ENCODE measurements around the gene GOLM1.
"Not testable (repeated sequence)": the region's sequence is repeated elsewhere in the genome, so short reads cannot be mapped to it uniquely, and the experiment has no call there.

The GOLM1 gene

DNA sequence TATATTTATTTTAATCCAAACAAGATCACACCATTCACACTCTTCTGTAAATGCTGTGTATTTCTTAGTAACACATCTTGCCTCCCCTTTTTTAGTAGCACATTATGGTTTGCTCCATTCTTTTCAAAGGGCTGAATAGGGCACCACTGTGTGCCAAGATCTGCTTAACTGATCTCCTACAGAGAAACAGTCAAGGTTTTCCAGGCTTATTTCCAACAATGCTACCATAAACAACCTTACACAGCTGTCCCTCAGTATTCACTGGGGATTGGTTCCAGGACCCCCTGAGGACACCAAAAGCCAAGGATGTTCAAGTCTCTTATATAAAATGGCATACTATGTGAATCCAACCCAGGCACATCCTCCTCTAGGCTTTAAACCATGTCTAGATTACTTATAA, 16.5 kb downstream of the GOLM1 start:
- no peak for DNase-seq

DNA sequence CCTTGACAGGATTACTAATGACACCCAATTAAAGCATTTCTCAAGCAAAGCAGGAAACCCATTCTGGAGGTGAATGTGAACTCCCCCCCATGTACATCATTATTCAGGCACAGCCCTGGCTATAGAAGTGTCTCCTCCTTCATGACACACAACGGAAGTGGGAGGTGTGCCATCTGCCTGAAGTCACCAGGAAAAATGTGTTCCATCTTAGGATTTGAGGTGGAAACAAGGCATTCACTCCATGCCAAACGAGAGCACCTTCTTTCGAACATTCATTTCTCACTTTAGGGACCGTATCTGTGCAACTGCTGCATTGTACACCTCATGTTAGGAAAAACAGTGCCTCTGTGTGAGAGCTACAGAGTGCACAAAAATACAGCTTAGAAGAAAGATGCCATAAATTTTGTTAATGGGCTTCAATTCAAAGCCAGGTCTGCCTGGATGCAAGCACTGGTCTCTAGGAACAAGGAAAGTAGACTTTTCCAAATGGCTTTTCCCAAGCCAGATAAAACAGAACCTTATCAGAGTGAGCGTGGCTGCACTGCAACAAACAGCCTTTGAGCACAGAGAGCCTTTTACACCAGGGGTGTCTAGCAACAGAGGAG, 19.4 kb downstream of the GOLM1 start:
- no peak for DNase-seq

DNA sequence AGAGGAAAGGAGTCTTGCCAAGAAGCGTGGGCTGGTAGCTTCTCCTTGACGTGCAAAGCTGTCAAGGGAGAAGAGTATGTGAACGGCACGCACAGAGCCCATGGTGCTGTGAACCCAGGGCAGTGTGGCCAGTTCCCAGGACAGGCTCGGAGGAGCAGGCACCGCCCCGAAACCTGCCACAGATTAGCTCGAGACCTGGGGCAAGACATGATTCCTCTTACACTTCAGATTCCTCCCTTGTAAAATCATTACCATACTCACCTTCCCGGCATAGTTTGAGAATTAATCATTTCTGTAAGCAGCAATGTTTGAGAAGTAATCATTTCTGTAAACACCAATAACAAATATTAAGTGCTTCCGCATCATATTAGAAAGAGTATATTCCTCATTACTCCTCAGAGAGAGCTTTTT, 19.9 kb downstream of the GOLM1 start:
- DNase-seq, result no peak

DNA sequence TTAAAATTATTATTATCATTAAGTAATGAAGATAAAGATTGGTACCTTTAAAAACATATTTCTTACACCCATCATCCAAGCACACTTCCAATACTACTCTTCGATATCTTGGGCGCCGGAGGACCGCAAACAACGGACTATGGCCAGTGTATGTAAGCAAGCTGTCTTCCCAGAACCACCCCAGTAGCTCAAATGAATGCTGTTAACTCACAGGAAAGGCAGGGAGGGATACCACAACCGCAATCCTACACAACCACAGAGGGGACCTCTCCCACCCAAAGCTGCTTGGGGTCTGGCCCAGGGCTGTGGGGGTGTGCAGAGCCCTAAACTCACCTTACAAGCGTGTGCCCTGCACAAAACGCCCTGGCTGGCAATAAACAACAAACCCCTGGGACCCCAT, 20.6 kb downstream of the GOLM1 start:
- DNase-seq, result no peak

DNA sequence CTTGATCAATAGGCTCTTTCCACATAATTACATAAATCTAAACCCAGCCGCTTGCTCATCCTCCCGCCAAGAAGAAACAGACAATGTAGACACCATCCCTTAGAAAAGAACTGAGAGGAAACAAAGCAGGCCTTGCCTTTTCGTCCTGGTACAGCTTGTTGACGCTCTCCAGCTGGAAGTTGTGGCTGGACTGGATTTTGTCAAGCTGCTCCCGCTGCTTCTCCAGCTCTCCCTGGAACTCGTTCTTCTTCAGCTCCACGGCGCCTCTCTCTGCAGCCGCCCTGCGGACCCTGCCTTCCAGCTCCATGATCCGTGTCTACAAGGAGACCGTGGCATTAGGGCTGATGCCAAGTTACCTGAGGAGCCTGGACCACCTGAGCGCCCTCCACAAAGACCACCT, 22.1 kb downstream of the GOLM1 start:
- DNase-seq, result no peak

DNA sequence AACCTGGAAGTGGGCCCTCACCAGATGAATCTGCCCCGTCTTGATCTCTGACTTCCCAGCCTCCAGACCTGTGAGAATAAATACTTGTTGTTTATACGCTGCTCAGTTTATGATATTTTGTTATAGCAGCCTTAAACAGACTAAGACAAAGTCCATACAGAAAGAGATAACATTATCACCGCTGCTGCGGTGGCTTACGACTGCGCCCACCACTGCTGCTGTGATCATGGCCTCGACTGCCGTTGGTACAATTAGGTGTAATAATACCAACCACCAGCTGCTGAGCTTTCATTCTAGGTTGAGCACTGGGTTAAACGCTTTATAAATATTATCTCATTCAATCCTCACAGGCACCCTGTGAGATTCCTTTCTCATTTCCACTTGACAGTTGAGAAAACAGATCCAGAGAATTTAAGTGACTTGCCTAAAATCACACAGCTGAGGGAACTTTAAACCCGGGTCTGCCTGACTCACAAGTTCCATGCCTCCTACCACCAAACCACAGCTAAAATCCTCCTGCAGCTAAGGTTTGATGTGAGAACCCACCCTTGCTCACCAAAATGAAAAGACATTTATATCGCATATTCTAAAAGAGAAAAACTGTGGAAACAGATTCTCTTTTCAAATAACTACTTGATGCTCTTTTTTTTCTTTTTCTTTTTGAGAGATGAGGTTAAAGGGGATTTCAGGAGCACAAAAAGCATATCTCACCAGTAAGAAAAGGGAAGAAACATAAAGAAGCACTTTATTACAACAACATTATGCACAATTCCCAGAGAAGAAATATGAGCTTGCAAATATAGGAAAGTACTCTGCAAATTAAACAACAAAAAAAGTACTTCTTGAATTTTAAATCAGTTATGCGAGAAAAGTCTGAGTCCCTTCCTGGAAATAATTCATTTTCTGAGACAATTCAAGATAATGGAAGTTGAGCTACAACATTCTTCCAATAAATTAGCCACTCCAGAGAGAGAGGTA, 23.9 kb downstream of the GOLM1 start:
- no peak for DNase-seq

DNA sequence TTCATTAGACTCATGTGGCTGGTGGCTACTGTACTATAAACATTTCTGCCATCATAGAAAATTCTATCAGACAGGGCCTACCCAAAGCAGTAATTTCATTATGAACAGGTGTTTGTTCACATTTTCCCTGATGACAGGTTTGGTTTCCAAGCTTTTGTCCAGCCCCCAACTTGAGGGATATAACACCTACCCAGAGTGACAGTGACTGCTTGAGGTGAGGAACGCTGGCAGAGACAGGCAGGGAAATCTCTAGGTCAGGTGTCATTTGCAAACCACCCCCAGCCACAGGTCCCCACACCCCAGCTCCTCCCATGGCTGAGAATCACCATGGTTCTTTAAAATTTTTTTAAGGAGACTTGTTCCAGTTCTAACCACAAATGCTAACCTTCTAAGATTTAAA, 25.5 kb downstream of the GOLM1 start:
- no peak for DNase-seq

DNA sequence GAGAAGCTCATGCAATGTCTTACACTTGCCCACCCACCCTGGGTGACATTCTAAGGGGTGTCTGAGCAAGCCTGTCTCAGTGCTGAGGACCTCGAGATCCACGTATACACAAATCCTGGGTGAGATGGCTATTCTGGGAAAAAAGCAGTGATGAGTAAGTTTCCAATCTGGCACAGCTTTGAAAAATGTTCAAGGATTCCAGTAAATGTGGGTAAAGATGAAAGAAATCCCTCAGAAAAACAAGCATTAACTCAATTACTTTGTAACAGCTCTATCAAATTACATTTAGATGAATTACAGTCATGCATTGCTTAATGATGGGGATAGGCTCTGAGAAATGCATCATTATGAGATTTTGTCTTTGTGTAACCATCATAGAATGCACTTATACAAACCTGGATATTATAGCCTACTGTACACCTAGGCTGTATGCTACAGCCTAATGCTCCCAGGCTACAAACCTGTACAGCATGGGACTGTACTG, 26.9 kb downstream of the GOLM1 start:
- DNase-seq, result no peak

DNA sequence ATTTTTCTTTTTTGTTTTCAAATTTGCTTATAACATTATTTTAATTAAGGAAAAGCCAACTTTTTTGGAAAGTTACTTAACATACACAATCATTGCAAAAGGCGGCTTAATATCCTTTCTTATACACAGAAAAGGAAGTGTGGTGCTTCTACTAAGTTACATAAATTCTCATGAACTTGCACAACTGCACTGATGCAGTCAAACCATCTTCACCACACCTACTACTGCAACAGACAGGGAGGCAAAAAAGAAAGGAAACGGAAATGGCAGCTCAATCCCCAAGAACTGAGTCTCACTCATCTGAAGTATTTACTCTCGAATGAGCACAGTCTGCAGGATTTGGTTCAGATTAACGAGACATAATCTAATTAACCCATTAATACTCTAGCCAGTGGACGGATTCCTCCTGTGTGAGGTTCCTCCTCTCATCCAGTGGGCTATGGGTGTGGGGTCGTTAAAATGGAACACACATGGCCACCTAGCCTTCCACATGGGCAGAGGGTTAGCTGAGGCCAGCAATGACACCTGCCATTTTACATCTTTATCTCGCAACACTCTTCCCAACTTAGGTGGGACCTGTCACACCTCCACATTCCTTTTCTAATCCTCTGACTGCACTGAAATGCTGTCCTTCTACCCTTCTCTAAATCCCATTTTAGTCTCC, 30.0 kb downstream of the GOLM1 start:
- no peak for DNase-seq

DNA sequence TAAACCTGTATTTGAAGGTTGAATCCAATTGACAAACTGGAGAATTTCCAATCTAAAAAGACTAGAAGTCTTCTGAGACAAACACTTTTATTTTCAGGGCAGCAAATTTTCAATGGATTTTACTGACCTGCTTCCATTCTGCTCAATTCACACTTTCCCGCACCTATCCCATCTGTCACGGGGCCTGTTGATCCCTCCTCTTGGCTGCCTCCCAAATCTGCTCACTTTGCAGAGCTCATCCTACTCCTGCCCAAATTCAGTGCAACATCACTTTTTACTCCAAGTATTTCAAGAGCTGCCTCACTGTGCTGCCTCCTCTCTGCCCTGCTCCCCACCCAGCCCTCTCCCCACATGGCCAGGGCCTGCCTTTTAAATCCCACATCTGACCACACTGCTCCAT, 35.1 kb downstream of the GOLM1 start:
- no peak for DNase-seq

DNA sequence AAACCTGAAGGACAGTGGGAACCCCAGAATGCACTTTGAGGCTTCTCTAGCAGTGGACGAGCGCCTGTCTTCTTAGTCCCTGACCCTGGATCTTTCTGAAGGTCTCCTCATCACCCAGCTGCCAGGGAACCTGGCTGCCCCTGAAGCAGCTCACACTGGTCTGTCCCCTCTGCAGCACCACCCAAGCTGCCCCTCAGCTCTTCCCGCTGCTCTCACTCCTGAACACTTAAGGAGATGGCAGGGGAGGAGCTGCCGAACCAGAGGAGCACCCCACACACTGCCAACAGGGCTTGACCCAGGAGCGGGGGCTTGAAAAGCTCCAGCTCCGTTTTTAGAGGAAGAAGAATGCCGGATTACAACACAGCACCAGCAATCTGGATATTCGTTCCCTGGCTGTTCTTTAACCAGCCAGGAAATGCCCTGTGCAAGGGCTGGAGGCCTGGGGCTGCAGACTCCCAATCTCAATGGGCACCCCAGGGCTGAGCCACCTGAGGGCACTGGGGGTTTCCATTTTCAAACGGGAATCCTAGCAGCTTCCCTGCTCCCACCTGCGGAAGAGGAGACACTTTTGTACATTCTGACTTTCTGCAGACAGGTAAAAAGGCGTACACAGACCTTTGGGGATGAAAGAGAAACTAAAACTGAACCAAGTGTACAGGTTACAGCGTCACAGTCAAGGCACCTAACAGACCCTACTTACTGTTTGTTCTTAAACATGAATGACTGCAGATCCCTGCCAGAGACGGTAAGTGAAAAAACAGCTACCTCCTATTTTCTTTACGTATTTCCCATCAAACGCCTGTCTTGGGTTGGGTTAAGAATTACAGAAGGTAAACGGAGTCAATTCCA, 36.3 kb downstream of the GOLM1 start:
- no peak for DNase-seq

DNA sequence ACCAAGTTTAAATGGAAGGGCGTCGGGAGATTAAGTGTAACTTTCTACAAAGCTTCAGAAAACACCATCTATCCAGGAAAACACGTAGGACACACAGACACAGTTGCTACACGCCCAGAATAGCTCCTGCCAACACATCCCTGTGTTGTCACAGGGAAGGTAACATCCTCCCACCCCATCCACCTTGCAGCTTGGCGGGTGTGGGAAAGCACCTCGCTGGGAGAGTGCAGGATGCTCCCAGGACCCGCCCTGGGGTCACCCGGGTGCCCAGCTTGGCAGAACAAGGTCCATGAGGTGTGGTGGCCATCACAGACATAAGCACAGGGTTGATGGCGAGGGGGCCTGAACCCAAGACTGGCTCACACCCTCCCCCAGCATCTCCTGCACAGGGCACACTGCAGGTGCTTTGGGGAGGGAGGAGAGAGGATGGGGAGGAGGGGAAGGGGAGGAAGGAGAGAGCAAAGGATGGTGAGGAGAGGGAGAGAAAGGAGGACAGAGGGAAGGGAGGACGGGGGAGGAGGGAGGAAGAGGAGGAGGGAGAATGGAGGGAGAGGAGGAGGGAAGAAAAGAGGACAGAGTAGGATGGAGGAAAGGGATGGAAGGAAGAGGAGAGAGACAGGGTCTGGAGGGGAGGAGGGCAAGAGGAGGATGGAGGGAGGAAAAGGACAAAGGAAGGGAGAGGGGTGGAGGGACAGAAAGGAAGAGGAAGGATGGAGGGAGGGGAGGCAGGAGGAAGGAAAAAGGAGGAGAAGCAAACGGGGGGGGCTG, 37.2 kb downstream of the GOLM1 start:
- DNase-seq, result no peak

DNA sequence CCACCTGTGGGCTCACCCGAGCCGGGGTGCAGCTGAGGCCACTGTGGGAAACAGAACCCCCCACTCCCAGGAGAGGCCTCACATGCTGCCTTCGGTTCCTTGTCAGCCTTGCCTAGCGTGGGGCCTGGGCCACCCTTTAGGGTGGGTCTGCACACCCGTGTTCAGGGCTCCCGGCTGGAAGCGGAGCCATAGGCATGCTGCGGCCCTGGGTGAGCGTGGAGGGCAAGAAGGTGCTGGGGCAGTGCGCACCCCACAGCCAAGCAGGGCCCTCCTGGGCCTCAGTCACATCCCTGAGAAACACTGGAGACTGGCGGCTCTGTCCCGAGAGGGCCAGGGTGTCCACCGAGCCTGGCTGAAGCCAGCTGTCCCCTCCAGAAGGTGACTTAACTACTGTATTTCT, 41.9 kb downstream of the GOLM1 start:
- DNase-seq, result no peak

DNA sequence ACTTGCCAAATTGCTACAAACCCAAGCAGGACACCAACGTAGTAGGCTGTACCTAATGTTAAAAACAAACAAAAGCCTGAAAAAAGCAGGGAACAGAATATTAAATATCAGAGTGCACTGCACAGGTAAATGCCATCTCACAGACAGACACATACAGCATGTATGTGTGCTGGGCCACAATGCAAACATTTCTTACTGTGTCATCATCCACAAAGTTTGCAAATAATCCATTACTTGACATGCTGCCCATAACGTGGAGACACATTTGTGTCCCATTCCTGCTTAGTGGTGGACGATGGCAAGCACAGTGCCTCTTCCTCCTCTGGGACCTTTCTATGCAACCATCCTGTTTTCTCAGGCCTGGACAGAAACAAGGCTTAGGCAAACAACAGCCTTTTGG, 44.7 kb downstream of the GOLM1 start:
- no peak for DNase-seq

DNA sequence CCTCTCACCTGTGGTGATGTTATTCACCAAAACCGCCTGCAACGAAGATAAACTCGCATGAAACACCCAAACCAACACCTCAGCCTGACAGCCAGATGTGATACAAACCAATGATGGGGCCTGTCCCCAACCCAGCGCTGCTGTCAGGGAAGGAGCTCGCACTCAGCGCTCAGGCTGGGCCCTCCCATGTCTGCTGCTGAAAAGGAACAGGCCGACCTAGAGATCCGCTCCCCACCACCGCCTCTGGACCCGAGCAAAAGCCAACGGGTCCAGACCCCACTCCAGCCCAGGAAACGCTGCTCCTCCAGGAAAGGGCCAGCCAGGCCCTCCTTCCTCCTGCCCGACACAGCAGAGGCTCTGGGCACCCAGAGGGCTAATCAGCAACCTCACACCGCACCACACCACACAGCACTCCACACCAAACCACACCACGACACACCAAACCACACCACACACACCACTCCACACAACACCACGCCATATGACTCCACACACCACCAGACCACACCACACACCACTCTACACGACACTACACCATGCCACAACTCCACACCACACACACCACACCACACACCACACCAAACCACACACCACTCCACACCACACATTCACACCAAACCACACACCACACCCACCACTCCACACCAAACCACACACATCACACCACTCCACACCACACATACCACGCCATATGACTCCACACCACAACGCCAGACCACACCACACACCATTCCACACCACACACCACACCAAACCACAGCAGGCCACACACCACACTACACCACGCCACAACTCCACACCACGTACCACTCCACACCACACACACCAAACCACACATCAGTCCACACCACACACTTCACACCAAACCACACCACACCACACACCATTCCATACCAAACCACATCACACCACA, 46.5 kb downstream of the GOLM1 start:
- no peak for DNase-seq

DNA sequence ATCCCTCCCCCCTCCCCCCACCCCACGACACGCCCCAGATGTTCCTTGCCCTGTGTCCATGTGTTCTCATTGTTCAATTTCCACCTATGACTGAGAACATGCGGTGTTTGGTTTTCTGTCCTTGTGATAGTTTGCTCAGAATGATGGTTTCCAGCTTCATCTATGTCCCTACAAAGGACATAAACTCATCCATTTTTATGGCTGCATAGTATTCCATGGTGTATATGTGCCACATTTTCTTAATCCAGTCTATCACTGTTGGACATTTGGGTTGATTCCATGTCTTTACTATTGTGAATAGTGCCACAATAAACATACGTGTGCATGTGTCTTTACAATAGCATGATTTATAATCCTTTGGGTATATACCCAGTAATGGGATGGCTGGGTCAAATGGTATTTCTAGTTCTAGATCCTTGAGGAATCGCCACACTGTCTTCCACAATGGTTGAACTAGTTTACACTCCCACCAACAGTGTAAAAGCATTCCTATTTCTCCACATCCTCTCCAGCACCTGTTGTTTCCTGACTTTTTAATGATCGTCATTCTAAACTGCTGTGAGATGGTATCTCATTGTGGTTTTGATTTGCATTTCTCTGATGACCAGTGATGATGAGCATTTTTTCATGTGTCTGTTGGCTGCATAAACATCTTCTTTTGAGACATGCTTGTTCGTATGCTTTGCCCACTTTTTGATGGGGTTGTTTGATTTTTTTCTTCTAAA, 51.2 kb downstream of the GOLM1 start:
- not testable (repeated sequence) for DNase-seq

DNA sequence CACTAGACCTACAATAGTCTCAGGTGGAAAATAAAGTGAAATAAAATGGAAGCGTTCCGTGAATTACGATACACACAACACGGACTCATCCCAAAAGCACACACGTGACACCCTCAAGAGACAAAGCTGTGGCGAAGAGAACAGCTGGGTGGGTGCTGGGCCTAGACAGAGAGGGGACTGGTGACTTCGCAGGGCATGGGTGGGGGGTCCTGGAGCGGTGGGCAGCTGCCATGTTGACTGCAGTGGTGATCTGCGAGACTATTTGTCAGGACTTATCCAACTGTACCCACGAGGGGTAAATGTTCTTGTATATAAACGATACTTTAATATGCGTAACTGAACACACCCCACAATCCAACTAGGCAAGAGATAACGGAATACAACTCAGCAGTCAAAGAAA, 52.0 kb downstream of the GOLM1 start:
- no peak for DNase-seq

DNA sequence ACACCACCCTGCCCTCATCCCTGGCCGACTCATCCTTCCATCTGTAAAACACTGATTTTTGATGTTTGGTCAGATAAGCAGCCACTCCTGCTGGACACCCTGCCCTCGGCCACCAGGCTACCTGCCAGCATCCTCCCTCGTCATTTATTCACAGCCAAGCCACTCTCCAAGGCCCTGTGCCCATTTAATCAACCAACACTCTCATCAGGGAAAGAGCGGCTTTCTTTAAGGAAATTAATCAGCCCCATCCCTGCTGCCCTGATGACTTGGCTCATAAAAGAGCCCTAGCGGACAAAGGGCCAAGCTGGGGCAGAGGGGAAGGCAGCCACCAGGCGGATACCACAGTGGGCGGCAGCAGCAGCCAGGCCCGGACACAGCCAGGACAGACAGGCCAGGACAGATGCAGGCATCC, 52.4 kb downstream of the GOLM1 start:
- no peak for DNase-seq

DNA sequence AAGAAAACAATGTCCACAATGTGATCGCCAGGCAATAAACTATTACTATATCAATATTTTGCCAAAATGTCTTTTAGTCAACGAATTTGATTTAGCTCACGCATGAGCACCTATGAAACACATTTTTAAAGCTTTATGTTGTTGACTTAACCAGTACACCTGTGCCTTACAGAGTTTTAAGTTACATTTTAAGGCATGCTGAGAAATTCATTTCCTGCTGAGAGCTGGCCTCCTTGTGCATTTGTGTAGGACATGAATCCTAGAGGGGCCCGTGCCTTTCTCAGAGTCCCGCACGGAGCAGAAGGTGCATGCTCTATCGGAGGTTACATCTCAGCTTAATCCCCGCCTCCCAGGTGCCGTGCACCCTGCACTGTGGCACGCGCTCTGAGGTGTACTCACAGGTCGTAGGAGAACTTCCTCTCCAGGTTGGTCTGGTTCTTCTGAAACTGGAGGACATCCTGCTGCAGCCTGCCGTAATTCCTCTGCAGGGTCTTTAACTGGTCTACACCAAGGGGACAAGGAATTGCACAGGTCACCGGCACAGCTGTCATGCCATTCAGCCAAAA, 53.2 kb downstream of the GOLM1 start:
- DNase-seq, result no peak

DNA sequence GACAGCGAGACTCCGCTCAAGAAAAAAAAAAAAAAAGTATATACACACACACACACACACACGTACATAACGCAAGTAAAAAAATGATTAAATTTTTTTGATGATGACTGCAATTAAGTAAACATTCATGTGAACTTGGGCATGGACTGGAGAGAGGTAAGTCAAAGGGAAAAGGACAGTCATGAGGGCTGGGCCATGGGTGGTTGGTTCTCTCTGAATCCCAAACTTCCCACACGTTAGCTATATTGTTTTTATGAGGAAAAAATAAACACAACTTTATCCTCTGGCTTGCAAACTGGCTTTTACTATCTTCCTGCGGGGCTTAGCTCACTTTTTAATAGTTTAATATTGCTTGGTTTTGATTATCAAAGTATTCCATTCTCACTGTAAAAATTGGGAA, 53.7 kb downstream of the GOLM1 start:
- no peak for DNase-seq
